ENCODE data around the gene TAS2R20. TPM values are rescaled to one million over a fixed set of nuclear protein-coding genes. Genes with fewer than 3 reads are reported as not detected.

Gene TAS2R20
- total RNA-seq, 1 donor from 2014 or later, result 7.4 TPM

GRCh38 chr12:11031307-11031706 is 33.2 kb upstream of the TAS2R20 start, which contains the start of gene TAS2R31:
TAS2R31 (minus strand) TSS chr12:11031407; CDS start chr12:11031335, 72 bp downstream.
- Mint-ChIP-seq H3K9me3 (peaks cover 3% of the 10 kb centered on the region), H3K4me3 (no peak within 1 kb of the TSS), H3K27me3 (ENCODE audit: insufficient read depth, low read depth) (no peaks in the 10 kb centered on the region), H3K36me3 (peaks cover 42% of the 10 kb centered on the region), H3K4me1 (no peaks in the 10 kb centered on the region), H3K27ac (no peak within 1 kb of the TSS)
- no peak within 1 kb of the TSS for H2AFZ ChIP-seq (replicated peaks)
- no peaks in the 10 kb centered on the region for H3K4me1 ChIP-seq
- no peaks in the 10 kb centered on the region for H3K79me2 ChIP-seq (ENCODE audit: low read depth)
- TF ChIP-seq EZH2phosphoT487 (IDR thresholded peaks at IDR 0.05) (no peak), EZH2 (IDR thresholded peaks at IDR 0.05) (no peak), CTCF (IDR thresholded peaks at IDR 0.05) (no peak)
- H3K9me3 ChIP-seq (ENCODE audit: low read depth), result no peaks in the 10 kb centered on the region
- no peaks in the 10 kb centered on the region for H3F3A ChIP-seq (ENCODE audit: low read depth)
- H3K4me2 ChIP-seq, result no peak within 1 kb of the TSS
- H3K27ac ChIP-seq, result no peak within 1 kb of the TSS
- H3K9ac ChIP-seq, result no peak within 1 kb of the TSS
- no peak for DNase-seq (ENCODE audit: low spot score)
- H3K27me3 ChIP-seq, result no peaks in the 10 kb centered on the region
- no peaks in the 10 kb centered on the region for H4K20me1 ChIP-seq (ENCODE audit: low read depth)
- no peaks in the 10 kb centered on the region for H3K36me3 ChIP-seq
- H3K4me3 ChIP-seq, result no peak within 1 kb of the TSS

DNA sequence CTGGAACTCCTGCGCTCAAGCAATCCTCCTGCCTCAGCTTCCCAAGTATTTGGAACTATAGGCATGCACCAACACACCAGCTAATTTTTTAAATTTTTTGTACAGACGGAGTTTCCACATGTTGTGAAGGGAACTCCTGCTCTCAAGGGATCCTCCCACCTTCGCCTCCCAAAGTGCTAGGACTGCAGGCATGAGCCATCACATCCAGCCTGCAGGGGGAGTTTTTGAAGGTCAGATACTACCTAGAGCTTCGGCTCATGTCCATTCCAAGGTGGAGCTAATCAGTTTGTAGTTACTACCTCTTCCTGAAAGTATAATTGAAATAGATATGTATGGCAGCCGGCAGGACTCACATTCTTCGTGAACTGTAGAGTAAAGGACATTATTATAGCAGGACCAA is 28.0 kb upstream of the TAS2R20 start:
- Histone ChIP-seq H2AFZ (replicated peaks) (no peak overlapping the region), H3F3A (ENCODE audit: low read depth) (no peaks in the 10 kb centered on the region), H3K79me2 (ENCODE audit: low read depth) (no peaks in the 10 kb centered on the region), H3K27ac (no peak overlapping the region), H3K36me3 (no peaks in the 10 kb centered on the region), H3K27me3 (no peaks in the 10 kb centered on the region), H3K9ac (no peak overlapping the region), H3K4me2 (no peak overlapping the region), H4K20me1 (ENCODE audit: low read depth) (no peaks in the 10 kb centered on the region), H3K4me1 (no peaks in the 10 kb centered on the region), H3K9me3 (ENCODE audit: low read depth) (no peaks in the 10 kb centered on the region), H3K4me3 (no peak overlapping the region)
- Mint-ChIP-seq H3K4me1 (no peaks in the 10 kb centered on the region), H3K9me3 (peaks cover 15% of the 10 kb centered on the region), H3K27ac (no peak overlapping the region), H3K27me3 (ENCODE audit: insufficient read depth, low read depth) (no peaks in the 10 kb centered on the region), H3K4me3 (no peak overlapping the region), H3K36me3 (peaks cover 41% of the 10 kb centered on the region)
- DNase-seq (ENCODE audit: low spot score), result peak; percentile 4
- TF ChIP-seq EZH2phosphoT487 (IDR thresholded peaks at IDR 0.05), result no peak
- peak; percentile 36 for TF ChIP-seq CTCF (IDR thresholded peaks at IDR 0.05)

DNA sequence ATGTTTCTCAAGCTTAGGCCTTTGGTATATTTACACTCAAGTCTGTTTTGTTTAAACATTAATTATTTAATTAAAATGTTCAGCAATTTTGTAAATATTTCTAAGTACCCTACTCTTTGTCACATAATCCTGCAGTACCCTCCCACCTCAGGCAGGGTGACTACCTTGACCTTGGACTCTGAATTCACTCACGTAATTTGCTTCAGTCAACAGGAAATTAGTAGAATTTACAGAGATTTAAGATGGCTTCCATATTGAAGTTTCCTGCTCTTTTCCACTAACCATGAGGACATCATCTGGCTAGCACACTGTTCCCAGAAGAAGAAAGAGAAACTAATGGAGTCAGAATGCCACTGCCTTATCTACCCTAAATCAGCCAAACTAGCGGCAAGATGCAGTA is 25.3 kb upstream of the TAS2R20 start:
- no peaks in the 10 kb centered on the region for H4K20me1 ChIP-seq (ENCODE audit: low read depth)
- no peak overlapping the region for H3K9ac ChIP-seq
- H3K36me3 ChIP-seq, result no peaks in the 10 kb centered on the region
- H3K27ac ChIP-seq, result no peak overlapping the region
- H2AFZ ChIP-seq (replicated peaks), result no peak overlapping the region
- no peaks in the 10 kb centered on the region for H3K4me1 ChIP-seq
- H3K9me3 ChIP-seq (ENCODE audit: low read depth), result no peaks in the 10 kb centered on the region
- Mint-ChIP-seq H3K4me3 (no peak overlapping the region), H3K9me3 (peaks cover 15% of the 10 kb centered on the region), H3K4me1 (no peaks in the 10 kb centered on the region), H3K27me3 (ENCODE audit: insufficient read depth, low read depth) (no peaks in the 10 kb centered on the region), H3K27ac (no peak overlapping the region), H3K36me3 (peaks cover 30% of the 10 kb centered on the region)
- TF ChIP-seq EZH2phosphoT487 (IDR thresholded peaks at IDR 0.05) (no peak), CTCF (IDR thresholded peaks at IDR 0.05) (no peak), EZH2 (IDR thresholded peaks at IDR 0.05) (no peak)
- H3K27me3 ChIP-seq, result no peaks in the 10 kb centered on the region
- H3K4me2 ChIP-seq, result no peak overlapping the region
- no peak overlapping the region for H3K4me3 ChIP-seq
- no peaks in the 10 kb centered on the region for H3K79me2 ChIP-seq (ENCODE audit: low read depth)
- H3F3A ChIP-seq (ENCODE audit: low read depth), result no peaks in the 10 kb centered on the region
- no peak for DNase-seq (ENCODE audit: low spot score)
